HG02840 (cell line): ENCODE measurements around the gene OCA2.
"Not testable (repeated sequence)": the region's sequence is repeated elsewhere in the genome, so short reads cannot be mapped to it uniquely, and the experiment has no call there.

Experiments used
- ATAC-seq: cut with Tn5 transposase; IDR thresholded peaks from one replicate; pipeline ENCODE4 v1.9.1; 2021; ENCODE audit warnings: mild to moderate bottlenecking, moderate library complexity, moderate number of reproducible peaks; ENCODE audit not compliant: unreplicated experiment, low FRiP score

OCA2 gene

DNA sequence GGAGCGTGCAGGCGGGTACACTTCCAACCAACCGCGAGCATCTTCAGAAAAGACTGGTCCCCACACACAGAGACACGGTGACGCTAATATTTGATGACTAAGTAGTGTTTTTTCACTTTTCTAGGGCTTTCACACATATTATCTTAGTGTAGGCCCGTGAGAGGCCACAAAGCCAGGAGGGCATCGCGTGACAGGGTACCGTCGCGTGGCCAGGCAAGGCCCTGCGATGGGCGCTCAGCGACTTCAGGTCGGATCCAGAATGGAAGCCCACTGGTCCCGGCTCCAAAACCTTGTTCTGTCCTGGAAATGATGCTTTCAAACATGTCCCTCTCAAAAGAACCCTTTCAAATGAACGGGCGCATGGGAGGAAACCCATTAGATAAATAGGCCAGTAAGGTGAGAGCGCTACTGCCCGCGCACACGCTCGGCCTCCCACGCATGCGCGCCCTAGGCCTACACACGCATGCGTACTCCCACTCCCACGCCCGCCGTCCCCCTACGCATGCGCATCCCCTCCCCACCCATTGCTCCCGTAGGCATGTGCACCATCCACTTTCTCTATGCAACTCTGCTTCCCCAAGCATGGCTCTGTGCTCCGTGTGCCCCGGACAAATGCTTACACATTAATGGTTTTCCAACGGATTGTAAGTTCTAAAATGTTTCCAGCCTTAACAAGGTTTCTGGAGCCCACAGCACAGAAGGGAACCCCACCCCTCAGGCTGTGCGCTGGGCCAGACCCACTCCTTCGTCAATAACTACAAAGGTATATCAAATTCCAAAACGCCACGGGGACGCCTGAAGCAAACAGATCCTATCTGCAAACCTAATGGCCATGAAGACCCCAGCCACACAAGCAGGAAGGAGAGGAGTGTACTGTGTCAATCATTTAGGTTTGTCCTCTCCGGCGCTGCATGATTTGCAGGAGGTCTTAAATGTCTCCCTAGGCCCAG, 72.1 kb downstream of the OCA2 start:
- no peak for ATAC-seq

DNA sequence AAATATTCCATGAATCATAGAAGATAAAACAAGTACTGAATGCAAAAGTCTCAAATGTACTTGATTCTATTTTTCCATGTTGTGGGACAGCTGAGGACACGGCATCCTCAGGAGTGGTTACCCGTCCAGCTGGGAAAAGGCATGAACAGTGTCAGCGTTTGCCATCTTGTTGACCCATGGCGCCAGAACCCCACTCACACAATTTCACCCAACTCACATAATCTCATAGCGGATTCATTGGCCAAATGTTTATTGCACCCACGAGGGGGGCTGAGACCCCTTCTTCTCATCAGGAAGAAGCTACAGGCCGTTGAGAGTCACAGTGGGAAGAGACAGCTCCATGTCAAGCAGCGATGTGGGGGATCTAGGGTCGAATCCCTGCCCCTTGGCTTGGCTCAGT, 72.9 kb downstream of the OCA2 start:
- ATAC-seq, result no peak

DNA sequence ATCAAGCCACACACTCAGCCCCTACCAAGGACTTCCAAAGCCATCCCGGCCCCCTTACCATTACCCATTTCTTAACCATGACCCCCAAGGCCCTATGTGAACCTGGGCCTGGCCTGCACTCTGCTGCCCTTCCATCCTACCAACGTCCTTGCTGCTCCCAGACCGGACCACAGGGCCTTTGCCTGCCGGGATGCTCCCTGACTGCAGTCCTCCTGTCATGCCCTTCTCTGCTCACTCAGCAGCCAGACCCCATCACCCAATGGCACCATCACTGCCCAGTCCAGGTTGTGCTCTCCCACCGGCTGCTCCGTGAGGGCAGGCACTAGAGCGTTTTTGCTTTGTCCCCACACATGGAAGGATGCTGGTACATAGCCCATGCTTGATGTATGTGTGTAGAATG, 73.7 kb downstream of the OCA2 start:
- ATAC-seq, result no peak

DNA sequence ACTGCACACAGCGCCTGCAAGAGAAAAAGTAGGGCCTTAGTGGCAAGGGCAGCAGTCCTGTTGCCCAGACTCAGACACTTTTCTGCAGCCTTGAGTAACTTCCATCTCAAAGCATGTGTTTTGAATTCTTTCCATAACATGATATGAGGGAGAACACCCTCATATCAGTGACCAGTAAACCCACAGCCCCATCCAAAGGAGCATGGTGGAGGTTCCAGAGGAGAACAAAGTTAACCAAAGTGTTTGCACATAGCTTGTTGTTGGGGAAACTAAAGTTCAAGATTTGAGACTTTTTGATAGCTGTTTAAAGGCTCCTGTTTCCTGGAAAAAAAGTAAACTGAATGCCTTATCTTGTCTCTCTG, 74.2 kb downstream of the OCA2 start:
- no peak for ATAC-seq

DNA sequence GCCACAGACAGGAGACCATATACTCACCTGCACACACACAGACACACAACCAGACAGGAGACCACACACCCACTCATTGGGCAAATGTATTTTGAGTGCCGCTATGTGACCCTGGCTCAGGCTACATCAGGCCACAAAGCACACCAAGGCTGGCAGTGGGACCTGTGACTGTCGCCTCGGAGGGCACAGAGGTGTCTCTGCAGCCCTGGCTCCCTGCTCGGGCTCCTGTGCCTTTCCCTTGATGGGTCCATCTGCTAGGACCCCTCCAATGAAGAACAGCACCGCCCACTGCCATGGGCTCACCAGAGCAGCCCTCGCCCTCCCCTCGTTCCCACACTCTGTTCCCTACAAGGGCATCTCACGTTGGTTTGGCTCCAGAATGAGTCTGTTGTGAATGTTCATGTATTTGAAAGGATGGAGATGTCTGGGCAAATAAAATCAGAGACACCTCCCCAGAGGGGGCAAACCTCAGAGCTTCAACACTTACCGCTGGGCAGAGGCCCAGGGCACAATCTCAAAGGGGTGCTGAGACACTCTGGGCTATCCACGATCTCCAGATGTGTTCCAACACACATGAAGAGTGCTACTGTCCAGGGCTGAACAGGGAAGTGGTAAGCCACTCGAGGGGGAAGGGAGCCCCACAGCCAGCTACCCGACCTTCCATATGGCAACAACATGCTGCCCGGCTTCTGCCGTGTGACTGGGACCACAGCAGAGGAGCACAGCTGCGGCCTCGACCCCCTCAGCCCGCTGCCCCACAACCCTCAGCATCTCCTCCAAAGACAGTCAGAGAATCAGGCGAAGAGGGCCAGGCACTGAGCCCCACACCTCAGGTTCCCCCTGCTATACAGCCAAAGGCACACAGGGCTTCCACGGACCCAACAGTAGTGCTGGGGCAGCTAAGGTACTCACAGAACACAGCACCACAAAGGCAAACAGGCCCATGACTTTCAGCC, 74.9 kb downstream of the OCA2 start:
- no peak for ATAC-seq

DNA sequence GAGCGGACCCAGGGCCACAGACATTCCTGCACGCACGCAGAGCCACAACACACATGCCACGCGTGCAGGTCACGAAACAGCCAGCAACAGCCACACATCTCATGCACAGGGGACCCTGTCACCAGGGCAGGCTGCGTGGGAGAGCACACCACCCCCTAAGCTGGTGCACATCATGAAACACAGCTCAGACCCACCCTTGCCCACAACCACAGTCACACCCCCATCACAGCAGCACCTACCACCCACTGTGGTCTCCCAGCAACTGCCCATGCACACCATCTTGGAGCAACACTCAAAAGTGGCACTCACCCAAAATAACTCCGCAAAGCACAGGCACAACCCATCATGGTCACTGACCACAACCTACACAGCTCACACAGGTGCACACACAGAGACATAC, 75.7 kb downstream of the OCA2 start:
- ATAC-seq, result no peak

DNA sequence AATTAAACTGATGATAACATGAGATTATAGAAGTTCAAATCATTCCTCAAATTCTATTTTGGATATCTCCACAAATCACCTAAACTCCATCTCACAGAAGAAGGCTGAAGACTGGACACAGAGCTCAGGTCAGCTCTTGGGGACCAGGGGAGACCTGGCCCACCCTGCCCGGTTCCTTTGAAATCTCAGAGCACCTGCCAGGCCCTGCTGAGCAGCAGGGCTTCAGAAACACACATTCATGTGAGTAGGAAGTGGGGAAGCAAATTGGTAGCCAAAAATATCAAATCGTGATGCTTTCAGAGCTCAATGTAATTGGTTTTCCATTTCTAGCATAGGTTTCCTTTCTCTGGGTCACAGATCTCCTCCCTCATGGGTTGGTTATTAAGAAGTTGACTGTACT, 76.2 kb downstream of the OCA2 start:
- no peak for ATAC-seq

DNA sequence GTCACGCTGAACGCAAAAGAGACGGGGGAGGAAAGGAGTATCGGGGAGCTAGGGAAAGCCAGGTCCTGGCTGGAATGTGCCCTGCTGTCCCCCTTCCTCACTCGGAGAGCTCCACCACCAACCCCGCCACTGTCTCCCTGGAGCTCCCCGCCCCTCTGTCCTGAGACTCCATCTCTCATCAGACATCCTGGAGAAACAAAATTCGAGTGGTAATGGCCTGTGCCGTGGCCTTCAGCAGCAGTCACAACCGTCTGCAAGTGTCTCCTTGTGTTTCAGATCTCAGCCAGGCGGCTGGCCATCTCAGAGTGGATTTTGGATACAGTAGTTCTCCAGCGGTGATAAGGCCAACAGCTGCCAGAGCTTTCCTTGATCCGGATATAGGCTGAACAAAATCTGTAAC, 76.9 kb downstream of the OCA2 start:
- no peak for ATAC-seq

DNA sequence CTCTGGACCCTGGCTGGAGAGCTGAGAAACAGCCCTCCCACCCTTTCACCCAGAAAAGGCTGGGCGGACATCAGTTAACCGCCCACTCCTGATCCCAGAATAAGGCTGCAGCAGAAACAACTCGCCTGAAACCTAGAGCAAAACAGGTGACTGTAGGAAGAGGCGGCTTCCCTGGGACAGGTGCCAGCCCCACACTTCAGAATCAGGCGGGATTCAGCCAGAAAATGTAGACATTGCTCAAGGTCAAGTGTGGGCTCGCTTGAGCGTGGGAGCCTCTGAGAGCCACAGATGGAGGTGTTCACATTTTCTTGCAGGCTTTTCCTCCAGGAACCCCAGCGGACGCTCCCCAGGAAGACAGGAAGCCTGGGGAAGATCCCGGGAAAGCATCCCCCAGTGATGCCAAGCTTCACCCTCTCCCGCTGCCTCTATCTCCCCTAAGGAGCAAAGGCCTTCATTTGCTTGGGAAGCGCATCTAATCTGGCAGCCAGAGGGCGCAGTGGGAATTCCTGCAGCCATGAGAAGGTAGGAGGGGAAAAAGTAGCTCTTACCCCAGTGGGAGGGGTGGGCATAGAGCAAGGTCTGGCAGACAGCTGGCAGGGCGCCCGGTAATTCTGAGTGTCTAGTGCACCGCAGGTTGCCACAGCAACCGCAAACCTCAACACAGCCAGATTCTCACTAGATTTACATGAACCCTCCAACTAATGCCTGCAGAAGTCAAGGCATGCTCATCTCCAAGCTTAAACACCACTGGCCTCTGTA, 77.7 kb downstream of the OCA2 start:
- ATAC-seq, result no peak

DNA sequence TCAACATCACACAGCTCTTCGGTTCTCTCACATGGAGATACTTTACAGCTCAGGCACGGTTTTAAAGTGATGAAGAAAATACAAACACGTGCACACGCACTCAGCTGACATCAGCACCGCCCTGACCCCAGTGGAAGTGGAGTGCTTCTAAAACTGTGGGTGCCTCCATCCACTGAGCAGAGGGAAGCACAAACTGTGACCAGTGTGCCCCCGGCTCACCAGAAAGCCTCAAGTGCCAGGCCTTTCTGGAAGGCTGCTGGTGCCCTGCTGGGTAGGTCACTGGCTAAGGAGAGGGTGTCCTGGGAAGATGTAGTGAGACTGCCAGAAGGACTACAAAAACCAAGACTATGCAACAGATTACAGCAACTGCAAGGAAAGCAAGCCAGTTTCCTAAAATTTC, 78.5 kb downstream of the OCA2 start:
- ATAC-seq, result no peak

DNA sequence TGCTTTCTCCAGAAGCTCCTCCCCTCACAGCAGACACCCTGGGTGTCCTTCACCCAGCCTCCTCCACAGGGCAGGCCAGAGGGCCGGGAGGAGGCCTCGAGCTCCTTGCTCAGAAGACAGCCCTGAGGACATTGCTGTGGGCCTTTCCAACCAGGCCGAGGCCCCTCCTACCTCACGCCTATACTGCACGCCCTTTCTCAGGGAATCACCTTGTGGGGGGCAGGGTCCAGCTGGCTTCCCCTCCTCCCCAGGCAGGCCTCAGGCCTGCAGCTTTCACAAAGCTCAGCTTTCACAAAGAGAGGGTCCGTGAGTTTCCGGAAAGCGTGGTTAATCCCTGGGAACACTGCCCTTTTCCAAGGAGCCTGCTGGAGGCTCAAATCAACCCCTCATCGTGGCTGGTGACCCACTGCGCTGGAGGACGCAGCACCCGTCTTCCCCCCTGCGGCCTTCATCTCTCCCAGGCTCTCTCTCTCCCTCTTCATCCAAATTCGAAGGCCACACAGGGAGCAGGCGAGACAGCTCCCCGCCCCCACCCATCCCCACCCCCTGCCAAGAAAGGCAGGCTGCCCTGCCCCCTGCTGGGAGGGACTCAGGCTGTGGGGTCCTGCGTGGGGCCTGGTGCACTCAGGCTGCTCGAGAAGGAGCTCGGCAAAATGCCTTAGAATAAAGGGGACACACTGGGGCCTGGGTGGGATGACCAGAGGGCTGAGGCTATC, 79.4 kb downstream of the OCA2 start:
- no peak for ATAC-seq

DNA sequence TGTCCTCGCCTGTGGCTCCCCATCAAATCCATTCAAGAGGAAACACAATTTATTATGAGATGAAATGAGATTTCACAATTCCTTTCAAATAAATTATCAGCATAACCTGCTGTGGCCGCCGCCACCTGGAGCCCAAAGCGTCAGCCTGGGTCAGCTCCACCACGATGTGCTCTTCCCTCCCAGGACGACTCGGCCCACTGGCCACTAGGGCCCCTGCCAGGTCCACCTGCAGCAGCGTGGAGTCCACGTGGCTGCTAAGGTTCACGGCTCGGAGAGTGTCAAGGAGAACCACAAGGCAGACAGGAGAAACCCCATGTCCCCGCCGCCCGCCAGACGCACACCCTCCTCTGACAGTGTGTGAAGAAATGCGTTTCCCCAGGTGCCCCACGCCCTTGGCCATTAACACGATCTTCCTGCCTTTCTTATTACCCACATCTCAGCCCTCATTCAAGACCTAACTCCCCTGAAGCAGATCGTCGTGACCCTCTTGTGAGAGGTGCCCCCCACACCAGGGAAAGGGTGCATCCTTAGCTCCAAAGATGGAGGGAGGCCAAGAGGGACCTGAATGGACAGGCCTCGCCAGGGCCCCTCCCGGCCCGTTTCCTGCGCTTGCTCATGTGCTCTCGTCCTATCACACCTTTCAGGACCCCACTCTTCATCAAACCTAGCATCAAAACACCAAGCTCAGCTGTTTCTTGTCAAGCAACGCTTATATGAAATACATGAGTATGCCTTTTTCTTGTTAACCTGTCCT, 80.6 kb downstream of the OCA2 start:
- no peak for ATAC-seq

DNA sequence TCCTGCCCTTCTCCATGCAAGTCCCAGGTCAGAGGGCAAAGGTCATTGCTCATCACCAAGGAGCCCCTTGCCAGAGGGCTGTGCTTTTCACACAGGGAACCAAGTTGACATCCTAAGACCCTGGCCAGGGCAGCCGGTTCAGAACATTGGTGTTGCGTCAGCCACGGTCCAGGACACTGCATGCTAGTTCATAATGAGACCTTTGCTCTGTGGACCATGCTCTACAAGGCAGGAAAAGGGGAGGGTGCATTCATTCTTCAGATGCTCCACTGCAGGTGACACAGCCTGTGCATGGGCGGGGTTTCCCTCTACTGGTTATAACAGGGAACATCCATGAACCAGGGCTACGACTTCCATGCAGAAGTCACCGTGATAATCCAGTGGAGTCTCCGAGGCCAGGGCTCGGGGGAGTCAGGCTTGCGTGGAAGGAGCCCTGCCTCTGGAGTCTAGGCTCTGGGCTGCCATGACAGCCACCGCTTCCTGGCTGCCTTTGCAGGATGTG, 81.6 kb downstream of the OCA2 start:
- ATAC-seq, result no peak

DNA sequence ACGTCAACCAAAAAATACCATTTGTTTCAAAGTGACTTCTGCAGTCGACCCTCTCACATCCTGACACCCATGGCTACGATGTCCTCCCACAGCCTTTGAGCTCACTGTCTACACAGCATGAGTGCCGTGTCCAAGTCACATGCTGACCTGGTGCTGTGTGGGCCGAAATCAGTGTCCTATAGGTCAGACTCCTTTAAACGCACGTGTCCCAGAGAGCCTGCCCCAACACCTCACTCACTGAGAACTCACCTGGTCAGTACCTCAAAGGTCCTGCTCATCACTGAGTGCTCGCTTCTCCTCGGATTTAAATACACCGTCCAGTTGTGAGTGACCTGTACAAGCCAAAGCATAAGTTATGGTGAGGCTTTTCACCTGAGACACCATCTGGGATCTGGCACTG, 83.3 kb downstream of the OCA2 start:
- no peak for ATAC-seq

DNA sequence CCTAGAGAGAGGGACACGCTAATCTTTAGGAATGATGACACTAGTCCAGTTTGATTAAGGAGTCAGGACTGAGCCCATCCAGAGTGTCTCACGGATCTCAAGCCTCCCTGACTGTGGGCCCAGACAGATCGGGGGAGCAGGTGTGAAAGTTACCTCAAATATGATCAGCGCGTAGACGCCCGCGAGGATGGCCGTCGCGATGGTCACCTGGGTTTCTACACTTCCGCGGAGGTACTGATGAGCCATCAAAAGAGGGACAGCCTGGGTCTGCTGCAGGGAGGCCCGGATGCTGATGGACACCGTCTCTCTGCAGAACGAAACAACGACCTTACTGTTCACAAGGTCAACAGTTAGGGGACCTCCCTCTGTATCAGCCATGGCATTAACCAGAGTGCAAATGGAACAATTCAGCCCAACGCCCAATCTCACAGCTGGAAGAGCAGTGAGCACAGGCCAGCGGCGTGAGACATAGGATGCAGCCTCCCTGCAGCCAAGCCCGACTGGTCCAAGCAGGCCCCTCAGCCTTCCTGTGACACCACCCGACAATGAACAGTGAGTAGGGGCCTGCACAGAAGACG, 84.4 kb downstream of the OCA2 start:
- ATAC-seq, result no peak

DNA sequence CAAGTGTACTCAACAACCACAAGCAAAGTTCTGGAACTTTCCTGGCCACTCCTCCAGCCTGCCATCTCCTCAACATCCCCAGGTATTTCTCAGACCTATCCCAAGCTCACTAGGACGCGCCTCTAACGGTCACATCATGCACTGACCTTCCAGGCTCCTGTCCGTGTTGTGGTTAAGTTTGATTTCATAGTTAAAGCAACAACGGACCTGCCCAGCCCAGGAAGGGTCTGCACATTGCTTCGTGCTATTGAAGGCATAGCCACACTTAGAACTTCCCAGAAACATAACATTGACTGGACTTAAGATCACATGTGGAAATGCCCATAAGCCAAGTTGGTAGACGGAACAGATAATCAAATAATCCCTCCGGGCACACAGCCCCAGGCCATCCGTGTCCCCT, 85.1 kb downstream of the OCA2 start:
- no peak for ATAC-seq

DNA sequence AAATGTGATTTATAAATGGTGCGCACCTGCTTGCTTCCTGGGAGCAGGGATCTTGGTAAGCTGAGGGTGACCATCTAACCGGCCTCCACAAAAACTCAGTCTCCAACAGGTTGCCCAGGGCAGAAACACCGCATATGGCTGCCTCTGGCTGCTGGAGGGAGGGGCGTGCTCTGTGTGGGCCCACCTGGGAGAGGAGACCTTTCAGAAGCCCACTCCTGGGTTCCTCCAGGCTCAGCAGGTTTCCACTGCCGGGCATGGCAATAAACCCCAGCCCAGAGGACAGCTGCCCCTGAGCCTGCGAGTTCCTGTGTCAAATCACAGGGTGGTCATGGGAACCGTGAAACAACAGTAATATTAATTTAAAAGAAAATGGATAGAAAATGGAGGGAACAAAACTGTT, 85.6 kb downstream of the OCA2 start:
- ATAC-seq, result no peak

DNA sequence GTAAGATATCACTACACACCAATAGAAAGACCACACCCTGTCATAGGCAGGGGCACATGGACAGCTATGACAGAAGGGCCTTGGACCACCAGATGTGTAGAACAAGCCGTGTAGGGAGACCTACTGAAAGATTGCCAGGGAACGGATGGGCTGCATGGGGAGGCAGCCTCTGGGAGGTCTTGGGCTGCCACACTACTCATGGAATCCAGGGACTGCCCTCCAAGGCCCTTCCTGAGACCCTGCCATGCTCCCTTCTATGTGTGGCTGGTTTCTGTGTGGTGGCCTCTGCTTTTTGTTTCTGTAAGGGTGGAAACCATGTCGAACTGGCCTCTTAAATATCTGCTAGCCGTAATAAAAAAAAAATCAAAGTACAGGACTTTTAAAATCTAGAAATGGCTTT, 86.9 kb downstream of the OCA2 start:
- no peak for ATAC-seq

DNA sequence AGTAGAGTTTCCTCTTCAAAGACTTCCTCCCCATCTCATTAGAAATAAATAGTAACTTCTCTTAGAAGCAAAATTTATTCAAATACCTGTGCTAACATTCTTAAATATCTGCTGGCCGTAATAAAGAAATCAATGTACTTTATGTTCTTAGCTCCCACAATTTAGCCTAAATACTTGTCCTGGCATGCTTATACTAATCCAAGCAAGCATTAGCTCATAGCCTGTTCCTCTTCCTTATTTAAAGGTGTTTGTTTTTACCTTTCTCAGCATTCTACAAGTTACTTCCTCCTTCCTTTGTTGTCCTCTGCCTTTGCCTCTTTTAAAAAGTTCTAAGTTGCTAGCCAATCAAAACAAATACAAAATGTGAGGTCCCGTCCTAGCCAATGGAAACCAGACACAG, 90.9 kb downstream of the OCA2 start:
- not testable (repeated sequence) for ATAC-seq
